Right kidney (tissue), 1 donor: ENCODE results near the gene ATP10A.

Source experiments
- DNase-seq: peaks from one replicate; pipeline ENCODE4 v3.0.0-alpha.2; 2016

The ATP10A gene

DNA sequence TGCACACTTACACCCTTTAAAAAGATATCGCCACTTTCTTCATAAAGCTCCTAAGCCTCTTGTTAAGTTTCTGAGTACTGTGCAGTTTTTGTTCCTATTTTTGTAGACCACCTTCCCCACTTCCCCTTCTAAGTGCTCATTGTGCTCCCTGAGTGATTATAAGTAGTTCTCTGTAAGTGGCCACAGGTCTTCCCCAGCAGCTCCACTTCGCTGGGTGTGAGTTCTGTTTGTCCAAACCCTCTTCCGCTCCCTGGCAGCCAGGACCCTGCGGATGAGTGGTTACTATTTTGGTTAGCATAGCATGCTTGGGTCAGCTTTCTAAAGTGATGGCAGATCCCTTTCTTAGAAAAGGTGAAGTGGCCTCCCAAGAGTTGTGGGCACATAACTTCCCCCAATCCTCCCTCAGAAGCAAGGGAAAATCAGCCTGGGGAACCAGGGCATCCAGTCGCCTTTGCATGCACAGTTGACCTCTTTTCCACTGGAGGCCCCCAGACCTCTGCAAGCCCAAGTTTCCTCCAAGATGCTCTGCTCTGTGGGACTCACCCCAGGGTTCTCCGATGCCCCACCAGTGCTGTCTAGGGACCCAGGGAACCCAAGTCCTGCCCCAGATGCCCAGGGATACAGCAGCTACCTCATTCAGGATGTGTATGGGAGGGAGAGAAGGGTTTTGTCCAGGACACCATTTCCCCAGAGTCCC lies 69.6 kb downstream of the ATP10A start:
- no peak for DNase-seq

DNA sequence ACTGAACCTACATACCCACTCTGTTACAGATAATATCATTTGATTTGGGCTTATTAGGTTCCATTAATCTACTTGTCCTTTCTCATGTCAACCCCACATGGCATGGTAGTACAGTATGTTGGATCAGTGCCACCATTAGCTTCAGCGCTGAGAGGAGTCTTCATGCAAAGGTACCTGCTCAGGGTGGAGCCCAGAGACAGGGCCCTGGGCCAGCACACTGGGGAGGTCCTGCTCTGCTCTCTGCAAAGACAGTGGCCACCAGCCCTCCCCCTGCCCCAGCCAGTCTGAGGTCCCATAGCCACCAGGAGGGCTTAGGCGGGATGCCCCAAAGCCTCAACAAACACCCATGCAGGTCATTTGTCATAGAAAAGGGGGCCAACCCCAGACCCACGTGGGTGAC lies 71.0 kb downstream of the ATP10A start:
- no peak for DNase-seq

GRCh38 chr15:25790000-25790660 lies 73.0 kb downstream of the ATP10A start:
- DNase-seq = no peak

DNA sequence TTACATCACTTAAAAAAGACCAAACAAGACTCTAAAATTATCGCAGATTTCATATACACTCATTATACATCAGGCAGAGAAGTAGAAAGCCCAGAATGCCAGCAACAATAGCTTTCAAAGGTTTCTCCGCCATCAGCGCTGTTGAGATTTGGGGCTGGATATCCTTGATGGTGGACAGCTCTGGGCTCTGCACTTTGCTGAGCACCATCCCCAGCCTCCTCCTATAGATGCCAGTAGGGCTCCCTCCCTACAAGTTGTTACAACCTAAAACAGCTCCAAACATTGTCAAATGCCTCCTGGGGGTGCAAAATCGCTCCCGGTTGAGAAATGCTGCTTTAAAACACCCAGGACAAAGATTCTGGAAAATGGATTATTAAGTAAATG lies 73.5 kb downstream of the ATP10A start:
- no peak for DNase-seq

DNA sequence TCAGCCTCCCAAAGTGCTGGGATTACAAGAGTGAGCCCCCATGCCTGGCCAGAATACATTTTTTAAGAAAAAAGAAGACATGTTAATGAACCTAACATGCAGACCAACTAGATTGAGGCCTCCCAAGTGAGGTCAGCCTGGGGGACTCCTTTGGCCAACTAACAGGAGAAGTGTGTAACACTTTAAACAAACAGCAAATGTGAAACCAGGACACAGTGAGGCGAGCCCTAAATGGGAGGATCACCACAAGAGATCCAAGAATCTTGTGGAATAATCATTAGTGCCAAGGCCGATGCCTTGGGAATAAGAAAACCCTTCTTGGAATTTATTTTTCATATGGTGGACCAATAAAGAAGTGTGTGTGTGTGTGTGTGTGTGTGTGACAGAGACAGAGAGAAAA lies 73.9 kb downstream of the ATP10A start:
- DNase-seq = no peak

DNA sequence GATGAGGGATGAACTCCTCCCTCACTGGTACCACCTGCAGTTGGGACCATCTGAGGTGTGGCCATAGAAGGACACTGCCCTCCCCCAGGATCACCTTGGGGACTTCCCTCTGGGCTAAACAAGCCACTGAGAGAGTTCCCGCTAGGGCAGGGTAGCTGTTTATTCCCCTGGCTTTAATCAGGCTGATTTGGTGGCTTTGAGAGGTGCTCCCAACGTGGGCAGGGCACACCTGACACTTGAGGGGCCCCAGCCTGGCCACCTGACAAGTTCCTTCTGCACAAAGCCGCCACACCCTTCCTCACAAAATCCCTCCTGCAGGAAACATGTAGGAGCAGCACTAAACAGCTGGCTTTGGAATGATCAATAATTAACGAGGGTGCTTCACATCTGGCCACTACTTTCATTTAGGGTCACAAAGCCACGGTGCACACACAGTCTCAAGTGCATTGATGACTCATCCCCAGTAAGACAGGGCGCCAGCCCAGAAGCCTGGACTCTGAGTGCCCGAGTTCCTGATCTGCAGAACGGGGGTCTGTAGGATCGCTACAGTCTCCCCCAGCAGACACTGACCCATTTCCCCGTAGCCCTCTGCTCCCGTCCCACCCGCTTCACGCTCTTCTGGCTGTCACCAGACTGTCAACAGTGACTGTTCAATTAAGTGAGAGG lies 75.1 kb downstream of the ATP10A start:
- DNase-seq = no peak

DNA sequence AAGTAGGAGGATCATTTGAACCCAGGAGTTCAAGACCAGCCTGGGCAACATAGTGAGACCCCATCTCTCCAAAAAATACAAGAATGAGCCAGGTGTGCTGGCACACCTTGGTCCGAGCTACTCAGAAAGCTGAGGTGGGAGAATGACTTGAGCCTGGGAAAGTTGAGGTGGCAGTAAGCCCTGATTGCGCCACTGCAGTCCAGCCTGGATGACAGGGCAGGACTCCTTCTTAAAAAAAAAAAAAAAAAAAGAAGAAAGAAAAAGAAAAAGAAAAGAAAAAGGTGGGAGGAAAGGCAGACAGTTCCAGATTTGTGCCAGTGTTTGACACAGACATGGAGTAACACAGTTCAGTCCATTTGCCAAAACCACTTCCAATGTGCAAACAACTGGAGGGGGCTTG lies 75.7 kb downstream of the ATP10A start:
- no peak for DNase-seq

GRCh38 chr15:25786040-25786439 lies 77.1 kb downstream of the ATP10A start:
- DNase-seq = no peak

GRCh38 chr15:25785641-25786025 lies 77.5 kb downstream of the ATP10A start:
- DNase-seq = no peak

DNA sequence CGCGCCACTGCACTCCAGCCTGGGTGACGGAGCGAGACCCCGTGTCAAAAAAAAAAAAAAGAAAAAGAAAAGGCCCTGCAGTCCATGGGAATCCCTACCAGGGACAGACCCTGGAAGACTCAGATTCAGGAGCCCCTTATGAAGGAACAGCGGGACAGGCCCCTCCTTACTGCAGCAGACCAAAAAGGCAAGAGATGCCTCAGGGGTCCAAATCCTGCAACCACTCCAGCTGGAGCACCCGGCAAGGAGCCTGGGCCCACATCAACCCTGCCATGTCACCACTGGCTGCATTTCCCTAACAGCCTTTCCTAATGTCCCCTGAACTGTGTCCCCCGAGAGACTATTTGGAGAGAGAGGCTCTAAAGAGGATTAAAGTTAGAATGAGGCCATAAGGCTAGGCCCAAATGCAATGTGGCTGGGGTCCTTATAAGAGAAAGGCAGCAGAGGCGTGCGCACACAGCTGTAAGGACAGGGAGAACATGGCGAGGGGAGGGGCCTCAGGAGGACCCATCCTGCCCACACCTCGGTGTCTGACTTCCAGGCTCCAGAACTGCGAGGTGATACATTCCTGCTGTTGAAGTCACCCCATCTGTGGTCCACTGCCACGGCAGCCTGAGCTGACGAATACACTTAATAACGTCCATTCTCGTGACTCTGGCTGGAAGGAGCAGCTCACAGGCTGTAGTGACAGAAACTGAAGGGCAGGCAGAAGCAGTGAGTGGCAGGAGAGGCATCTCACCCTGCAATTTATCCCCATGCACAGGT lies 78.1 kb downstream of the ATP10A start:
- no peak for DNase-seq

GRCh38 chr15:25783607-25784540 lies 79.3 kb downstream of the ATP10A start:
- no peak for DNase-seq

- DNase-seq = no peak
Observed at GRCh38 chr15:25783134-25783533, 80.0 kb downstream of the ATP10A start.

GRCh38 chr15:25780479-25781255 lies 82.5 kb downstream of the ATP10A start:
- no peak for DNase-seq

DNA sequence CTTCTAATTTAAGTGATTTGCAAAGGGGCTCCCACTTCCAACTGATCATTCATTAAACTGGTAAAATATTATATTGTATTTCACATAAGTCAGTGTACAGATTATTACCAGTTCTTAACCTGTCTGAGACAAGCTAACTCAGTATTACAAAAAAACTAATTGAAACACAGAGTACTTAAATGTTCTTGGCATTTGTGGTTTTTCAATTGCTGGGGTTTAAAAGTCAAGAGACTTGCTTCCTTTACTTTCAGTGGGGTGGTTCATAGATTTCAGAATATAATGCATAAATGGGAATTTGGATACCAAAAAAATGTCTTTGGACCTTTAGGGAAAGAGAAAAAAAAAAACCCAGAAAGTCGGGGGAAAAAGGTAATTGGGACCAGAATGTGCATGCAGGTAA lies 85.0 kb downstream of the ATP10A start:
- DNase-seq = no peak

GRCh38 chr15:25777037-25777436 lies 86.1 kb downstream of the ATP10A start:
- DNase-seq = no peak

- no peak for DNase-seq
Observed at GRCh38 chr15:25776071-25776746, 86.9 kb downstream of the ATP10A start.

- DNase-seq = no peak
Observed at GRCh38 chr15:25775317-25775912, 87.7 kb downstream of the ATP10A start.

GRCh38 chr15:25774871-25775270 lies 88.3 kb downstream of the ATP10A start:
- no peak for DNase-seq

DNA sequence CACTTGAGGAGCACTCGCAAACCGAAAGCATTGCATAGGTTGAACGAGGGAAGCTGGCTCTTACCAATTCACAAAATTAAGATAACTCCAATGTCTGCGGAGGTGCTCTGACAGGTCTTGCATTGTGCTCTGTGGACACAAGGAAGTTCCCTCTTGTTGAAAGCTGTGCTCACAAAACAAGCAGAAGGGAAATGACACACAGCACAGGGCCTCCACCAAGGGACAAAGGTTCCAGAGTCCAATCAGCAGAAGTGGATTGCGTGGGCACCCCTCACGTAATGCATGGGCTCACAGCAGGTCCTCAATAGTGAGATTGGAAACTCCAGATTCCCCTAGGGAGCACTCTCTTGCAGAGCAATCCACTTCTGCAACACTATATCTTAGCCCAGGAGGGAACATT lies 89.9 kb downstream of the ATP10A start:
- DNase-seq = no peak

GRCh38 chr15:25772500-25772899 lies 90.6 kb downstream of the ATP10A start:
- no peak for DNase-seq
